ENCODE results near the gene KCND3. TPM values are rescaled to one million over a fixed set of nuclear protein-coding genes. Genes with fewer than 3 reads are reported as not detected.

Gene KCND3
- total RNA-seq, 1 donor from 2014 or later: 0.03 TPM

- no peak for DNase-seq (ENCODE audit: low read depth)
These were observed 104.6 kb downstream of the KCND3 start for GRCh38 chr1:111884772-111885443.

- DNase-seq (ENCODE audit: low read depth): no peak
These were observed 106.4 kb downstream of the KCND3 start for GRCh38 chr1:111882986-111883560.

- DNase-seq (ENCODE audit: low read depth): peak; percentile 60
These were observed 106.9 kb downstream of the KCND3 start for GRCh38 chr1:111882559-111882958.

- peak; percentile 11 for DNase-seq (ENCODE audit: low read depth)
These were observed 108.3 kb downstream of the KCND3 start for GRCh38 chr1:111880881-111881837.

- no peak for DNase-seq (ENCODE audit: low read depth)
These were observed 110.4 kb downstream of the KCND3 start for GRCh38 chr1:111879081-111879480.

- no peak for DNase-seq (ENCODE audit: low read depth)
These were observed 110.8 kb downstream of the KCND3 start for GRCh38 chr1:111878649-111879048.

- no peak for DNase-seq (ENCODE audit: low read depth)
These were observed 111.4 kb downstream of the KCND3 start for GRCh38 chr1:111878091-111878490.

- DNase-seq (ENCODE audit: low read depth): no peak
These were observed 112.8 kb downstream of the KCND3 start for GRCh38 chr1:111876631-111877030.

- no peak for DNase-seq (ENCODE audit: low read depth)
These were observed 113.8 kb downstream of the KCND3 start for GRCh38 chr1:111875640-111876039.

GRCh38 chr1:111873460-111874030 is 115.9 kb downstream of the KCND3 start:
- DNase-seq (ENCODE audit: low read depth): no peak

- no peak for DNase-seq (ENCODE audit: low read depth)
These were observed 119.3 kb downstream of the KCND3 start for GRCh38 chr1:111870181-111870580.

- no peak for DNase-seq (ENCODE audit: low read depth)
These were observed 121.5 kb downstream of the KCND3 start for GRCh38 chr1:111867868-111868440.

- DNase-seq (ENCODE audit: low read depth): peak; percentile 18
These were observed 124.6 kb downstream of the KCND3 start for GRCh38 chr1:111864862-111865261.

GRCh38 chr1:111863401-111863800 is 126.1 kb downstream of the KCND3 start:
- no peak for DNase-seq (ENCODE audit: low read depth)

- DNase-seq (ENCODE audit: low read depth): no peak
These were observed 126.9 kb downstream of the KCND3 start for GRCh38 chr1:111862599-111862998.

GRCh38 chr1:111861523-111861922 is 127.9 kb downstream of the KCND3 start:
- DNase-seq (ENCODE audit: low read depth): no peak

- DNase-seq (ENCODE audit: low read depth): no peak
These were observed 132.2 kb downstream of the KCND3 start for GRCh38 chr1:111857194-111857651.

- no peak for DNase-seq (ENCODE audit: low read depth)
These were observed 132.9 kb downstream of the KCND3 start for GRCh38 chr1:111856411-111857185.

- no peak for DNase-seq (ENCODE audit: low read depth)
These were observed 134.2 kb downstream of the KCND3 start for GRCh38 chr1:111855260-111855659.

- DNase-seq (ENCODE audit: low read depth): no peak
These were observed 137.2 kb downstream of the KCND3 start for GRCh38 chr1:111852261-111852721.

All from myocyte (in vitro differentiated cells).